Loucy (cell line): ENCODE results near the gene PKP3.

Source experiments
- CTCF ChIP-seq: fragments of 200-600 bp; sonication (generic); conservative IDR thresholded peaks from 2 replicates; pipeline ENCODE4 v1.5.1; 2014; ENCODE audit warnings: mild to moderate bottlenecking, antibody characterized with exemption, low read length
- EZH2phosphoT487 ChIP-seq: fragments of 200-600 bp; IDR thresholded peaks from 2 replicates; pipeline ENCODE4 v1.6.1; 2018; ENCODE audit warnings: antibody characterized with exemption, mild to moderate bottlenecking, moderate library complexity, borderline replicate concordance

GRCh38 chr11:420054-420910 lies 26.3 kb downstream of the PKP3 start:
- TF ChIP-seq CTCF = no peak
- no peak for TF ChIP-seq EZH2phosphoT487
